AG09319 (cell line): ENCODE data around the gene HSD17B11.
"Not testable (repeated sequence)": the region's sequence is repeated elsewhere in the genome, so short reads cannot be mapped to it uniquely, and the experiment has no call there.

Experiments
- DNase-seq: peaks from one replicate; pipeline ENCODE4 v3.0.0-alpha.2; 2010; ENCODE audit warnings: low read depth; ENCODE audit errors: extremely low read depth
- TF ChIP-seq, protein P1 (sequence below): IDR thresholded peaks from 2 replicates; pipeline ENCODE4 v1.5.1; 2011; ENCODE audit warnings: low read depth, mild to moderate bottlenecking, inconsistent platforms, low read length, moderate library complexity

The HSD17B11 gene

GRCh38 chr4:87342872-87343271 lies 48.1 kb downstream of the HSD17B11 start:
- TF ChIP-seq, protein P1, sequence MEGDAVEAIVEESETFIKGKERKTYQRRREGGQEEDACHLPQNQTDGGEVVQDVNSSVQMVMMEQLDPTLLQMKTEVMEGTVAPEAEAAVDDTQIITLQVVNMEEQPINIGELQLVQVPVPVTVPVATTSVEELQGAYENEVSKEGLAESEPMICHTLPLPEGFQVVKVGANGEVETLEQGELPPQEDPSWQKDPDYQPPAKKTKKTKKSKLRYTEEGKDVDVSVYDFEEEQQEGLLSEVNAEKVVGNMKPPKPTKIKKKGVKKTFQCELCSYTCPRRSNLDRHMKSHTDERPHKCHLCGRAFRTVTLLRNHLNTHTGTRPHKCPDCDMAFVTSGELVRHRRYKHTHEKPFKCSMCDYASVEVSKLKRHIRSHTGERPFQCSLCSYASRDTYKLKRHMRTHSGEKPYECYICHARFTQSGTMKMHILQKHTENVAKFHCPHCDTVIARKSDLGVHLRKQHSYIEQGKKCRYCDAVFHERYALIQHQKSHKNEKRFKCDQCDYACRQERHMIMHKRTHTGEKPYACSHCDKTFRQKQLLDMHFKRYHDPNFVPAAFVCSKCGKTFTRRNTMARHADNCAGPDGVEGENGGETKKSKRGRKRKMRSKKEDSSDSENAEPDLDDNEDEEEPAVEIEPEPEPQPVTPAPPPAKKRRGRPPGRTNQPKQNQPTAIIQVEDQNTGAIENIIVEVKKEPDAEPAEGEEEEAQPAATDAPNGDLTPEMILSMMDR: no peak
- DNase-seq: no peak

- DNase-seq: not testable (repeated sequence)
These were observed 48.9 kb downstream of the HSD17B11 start for GRCh38 chr4:87341954-87342635.

GRCh38 chr4:87339440-87339839 lies 51.5 kb downstream of the HSD17B11 start:
- TF ChIP-seq, protein P1: no peak

GRCh38 chr4:87337361-87337760 lies 53.6 kb downstream of the HSD17B11 start:
- no peak for DNase-seq
- TF ChIP-seq, protein P1: no peak

More at GRCh38 chr4:87339440-87339839, 51.5 kb downstream of the HSD17B11 start:
- DNase-seq: no peak

DNA sequence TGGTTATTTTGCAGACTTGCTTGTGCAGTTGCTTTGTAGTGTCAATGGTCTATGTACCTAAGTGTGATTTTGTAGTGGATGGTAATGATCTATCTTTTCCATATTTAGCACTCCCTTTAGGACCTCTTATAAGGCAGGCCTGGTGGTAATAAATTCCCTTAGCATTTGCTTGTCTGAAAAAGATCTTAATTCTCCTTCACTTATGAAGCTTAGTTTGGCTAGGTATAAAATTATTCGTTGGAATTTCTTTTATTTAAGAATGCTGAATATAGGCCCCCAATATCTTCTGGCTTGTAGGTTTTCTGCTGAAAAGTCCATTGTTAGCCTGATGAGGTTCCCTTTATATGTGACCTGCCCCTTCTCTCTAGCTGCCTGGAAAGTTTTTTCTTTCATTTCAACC lies 57.7 kb downstream of the HSD17B11 start:
- no peak for DNase-seq
- TF ChIP-seq, protein P1: no peak

GRCh38 chr4:87330761-87331160 lies 60.2 kb downstream of the HSD17B11 start:
- DNase-seq: no peak
- TF ChIP-seq, protein P1: no peak

- TF ChIP-seq, protein P1: no peak
- DNase-seq: no peak
These were observed 63.9 kb downstream of the HSD17B11 start for GRCh38 chr4:87327136-87327535.

- DNase-seq: no peak
- TF ChIP-seq, protein P1: no peak
These were observed 64.5 kb downstream of the HSD17B11 start for GRCh38 chr4:87326460-87326859.
